Measurements from ENCODE around the gene COL6A1. TPM values are rescaled to one million over a fixed set of nuclear protein-coding genes. Genes with fewer than 3 reads are reported as not detected.

Gene COL6A1
- total RNA-seq, 1 donor from 2014 or later = 12.6 TPM

DNA sequence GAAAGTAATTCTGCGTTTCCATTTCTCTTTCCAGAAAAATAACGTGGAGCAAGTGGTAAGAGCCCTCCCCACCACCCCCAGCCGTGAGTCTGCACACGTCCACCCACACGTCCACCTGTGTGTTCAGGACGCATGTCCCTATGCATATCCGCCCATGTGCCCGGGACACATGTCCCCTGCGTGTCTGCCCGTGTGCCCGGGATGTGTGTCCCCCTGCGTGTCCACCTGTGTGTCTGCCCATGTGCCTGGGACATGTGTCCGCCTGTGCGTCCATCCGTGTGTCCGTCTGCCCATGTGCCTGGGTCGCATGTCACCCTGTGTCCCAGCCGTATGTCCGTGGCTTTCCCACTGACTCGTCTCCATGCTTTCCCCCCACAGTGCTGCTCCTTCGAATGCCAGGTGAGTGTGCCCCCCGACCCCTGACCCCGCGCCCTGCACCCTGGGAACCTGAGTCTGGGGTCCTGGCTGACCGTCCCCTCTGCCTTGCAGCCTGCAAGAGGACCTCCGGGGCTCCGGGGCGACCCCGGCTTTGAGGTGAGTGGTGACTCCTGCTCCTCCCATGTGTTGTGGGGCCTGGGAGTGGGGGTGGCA lies 5.6 kb downstream of the COL6A1 start:
- H3K4me1 Mint-ChIP-seq = no peaks in the 10 kb centered on the region
- no peak overlapping the region for H3K4me3 ChIP-seq
- H3K27me3 ChIP-seq = peaks cover 14% of the 10 kb centered on the region
- H4K20me1 ChIP-seq (ENCODE audit: low read depth) = no peaks in the 10 kb centered on the region
- H3K9me3 ChIP-seq (ENCODE audit: low read depth) = no peaks in the 10 kb centered on the region
- no peaks in the 10 kb centered on the region for H3K4me1 ChIP-seq
- DNase-seq (ENCODE audit: low spot score) = no peak
- peaks cover 11% of the 10 kb centered on the region for H3K36me3 Mint-ChIP-seq
- no peak overlapping the region for H3K4me2 ChIP-seq
- H3K27ac ChIP-seq = no peak overlapping the region
- TF ChIP-seq, protein P1, sequence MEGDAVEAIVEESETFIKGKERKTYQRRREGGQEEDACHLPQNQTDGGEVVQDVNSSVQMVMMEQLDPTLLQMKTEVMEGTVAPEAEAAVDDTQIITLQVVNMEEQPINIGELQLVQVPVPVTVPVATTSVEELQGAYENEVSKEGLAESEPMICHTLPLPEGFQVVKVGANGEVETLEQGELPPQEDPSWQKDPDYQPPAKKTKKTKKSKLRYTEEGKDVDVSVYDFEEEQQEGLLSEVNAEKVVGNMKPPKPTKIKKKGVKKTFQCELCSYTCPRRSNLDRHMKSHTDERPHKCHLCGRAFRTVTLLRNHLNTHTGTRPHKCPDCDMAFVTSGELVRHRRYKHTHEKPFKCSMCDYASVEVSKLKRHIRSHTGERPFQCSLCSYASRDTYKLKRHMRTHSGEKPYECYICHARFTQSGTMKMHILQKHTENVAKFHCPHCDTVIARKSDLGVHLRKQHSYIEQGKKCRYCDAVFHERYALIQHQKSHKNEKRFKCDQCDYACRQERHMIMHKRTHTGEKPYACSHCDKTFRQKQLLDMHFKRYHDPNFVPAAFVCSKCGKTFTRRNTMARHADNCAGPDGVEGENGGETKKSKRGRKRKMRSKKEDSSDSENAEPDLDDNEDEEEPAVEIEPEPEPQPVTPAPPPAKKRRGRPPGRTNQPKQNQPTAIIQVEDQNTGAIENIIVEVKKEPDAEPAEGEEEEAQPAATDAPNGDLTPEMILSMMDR (IDR thresholded peaks at IDR 0.05) = no peak
- TF ChIP-seq EZH2phosphoT487 (IDR thresholded peaks at IDR 0.05) (no peak), EZH2 (IDR thresholded peaks at IDR 0.05) (no peak)
- no peak overlapping the region for H3K9ac ChIP-seq
- peaks cover 11% of the 10 kb centered on the region for H3F3A ChIP-seq (ENCODE audit: low read depth)
- peaks cover 3% of the 10 kb centered on the region for H3K27me3 Mint-ChIP-seq (ENCODE audit: insufficient read depth, low read depth)
- no peaks in the 10 kb centered on the region for H3K79me2 ChIP-seq (ENCODE audit: low read depth)
- no peak overlapping the region for H3K4me3 Mint-ChIP-seq
- no peak overlapping the region for H3K27ac Mint-ChIP-seq
- H2AFZ ChIP-seq (replicated peaks) = no peak overlapping the region
- no peaks in the 10 kb centered on the region for H3K9me3 Mint-ChIP-seq
- no peaks in the 10 kb centered on the region for H3K36me3 ChIP-seq

GRCh38 chr21:45988366-45989347 lies 7.1 kb downstream of the COL6A1 start:
- no peaks in the 10 kb centered on the region for H3K79me2 ChIP-seq (ENCODE audit: low read depth)
- no peaks in the 10 kb centered on the region for H3K36me3 ChIP-seq

DNA sequence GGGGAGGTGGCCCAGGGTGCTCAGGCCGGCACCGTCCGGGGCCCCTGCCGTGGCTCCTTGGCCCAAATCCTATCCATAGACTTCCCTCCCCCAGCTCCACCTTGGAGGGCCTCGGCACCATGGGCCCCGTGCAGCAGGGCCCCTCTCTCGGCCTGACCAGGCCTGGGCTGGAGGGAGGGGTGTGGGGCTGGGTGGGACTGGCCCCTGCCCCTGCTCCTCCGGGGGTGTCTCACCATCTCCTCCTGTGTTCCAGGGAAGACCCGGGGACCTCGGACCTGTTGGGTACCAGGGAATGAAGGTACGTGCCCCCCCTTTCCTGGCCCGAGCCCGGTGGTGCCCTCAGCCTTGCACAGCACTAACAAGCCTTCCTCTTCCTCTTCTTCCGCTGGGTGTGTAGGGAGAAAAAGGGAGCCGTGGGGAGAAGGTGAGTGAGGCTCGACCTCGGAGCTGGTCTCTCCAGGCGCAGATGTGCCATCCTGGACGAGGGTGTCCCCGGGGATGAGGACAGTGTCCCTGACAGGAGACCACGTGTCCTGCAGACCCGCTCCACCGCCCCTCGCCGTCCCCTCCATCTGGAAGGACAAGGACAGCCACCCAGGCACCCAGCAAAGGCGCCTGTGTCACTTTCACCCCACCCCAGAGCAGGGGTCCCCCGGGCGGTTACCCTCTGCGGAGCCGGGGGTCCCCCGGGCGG lies 7.9 kb downstream of the COL6A1 start:
- Histone ChIP-seq H3K79me2 (ENCODE audit: low read depth) (no peaks in the 10 kb centered on the region), H3K4me1 (no peaks in the 10 kb centered on the region), H3K9ac (no peak overlapping the region), H2AFZ (replicated peaks) (no peak overlapping the region), H3K4me3 (no peak overlapping the region), H3K9me3 (ENCODE audit: low read depth) (no peaks in the 10 kb centered on the region), H3K4me2 (no peak overlapping the region), H3K27ac (no peak overlapping the region), H3K27me3 (no peaks in the 10 kb centered on the region), H3F3A (ENCODE audit: low read depth) (peaks cover 7% of the 10 kb centered on the region), H3K36me3 (no peaks in the 10 kb centered on the region), H4K20me1 (ENCODE audit: low read depth) (no peaks in the 10 kb centered on the region)
- no peaks in the 10 kb centered on the region for H3K4me1 Mint-ChIP-seq
- TF ChIP-seq EZH2phosphoT487 (IDR thresholded peaks at IDR 0.05) (no peak), EZH2 (IDR thresholded peaks at IDR 0.05) (no peak)
- TF ChIP-seq, protein P1 (IDR thresholded peaks at IDR 0.05) = no peak
- H3K4me3 Mint-ChIP-seq = no peak overlapping the region
- H3K27me3 Mint-ChIP-seq (ENCODE audit: insufficient read depth, low read depth) = peaks cover 5% of the 10 kb centered on the region
- H3K36me3 Mint-ChIP-seq = peaks cover 10% of the 10 kb centered on the region
- H3K27ac Mint-ChIP-seq = no peak overlapping the region
- DNase-seq (ENCODE audit: low spot score) = no peak
- H3K9me3 Mint-ChIP-seq = no peaks in the 10 kb centered on the region

More at GRCh38 chr21:45988366-45989347, 7.1 kb downstream of the COL6A1 start:
- no peak for DNase-seq (ENCODE audit: low spot score)
- peaks cover 11% of the 10 kb centered on the region for H3K36me3 Mint-ChIP-seq
- Histone ChIP-seq H4K20me1 (ENCODE audit: low read depth) (no peaks in the 10 kb centered on the region), H3F3A (ENCODE audit: low read depth) (peaks cover 11% of the 10 kb centered on the region), H3K4me1 (no peaks in the 10 kb centered on the region), H3K4me2 (no peak overlapping the region), H3K9me3 (ENCODE audit: low read depth) (no peaks in the 10 kb centered on the region), H3K4me3 (no peak overlapping the region), H3K27ac (no peak overlapping the region), H3K9ac (no peak overlapping the region), H3K27me3 (no peaks in the 10 kb centered on the region), H2AFZ (replicated peaks) (no peak overlapping the region)
- no peaks in the 10 kb centered on the region for H3K9me3 Mint-ChIP-seq
- peaks cover 3% of the 10 kb centered on the region for H3K27me3 Mint-ChIP-seq (ENCODE audit: insufficient read depth, low read depth)
- H3K4me3 Mint-ChIP-seq = no peak overlapping the region
- H3K27ac Mint-ChIP-seq = no peak overlapping the region
- H3K4me1 Mint-ChIP-seq = no peaks in the 10 kb centered on the region
- no peak for TF ChIP-seq EZH2 (IDR thresholded peaks at IDR 0.05)
- TF ChIP-seq, protein P1 (IDR thresholded peaks at IDR 0.05) = no peak
- TF ChIP-seq EZH2phosphoT487 (IDR thresholded peaks at IDR 0.05) = no peak

Data from neural progenitor cell (in vitro differentiated cells).